Nephron (organoid): ENCODE data around the gene SRSF1.

Experiments used
- H3K27ac Mint-ChIP-seq, 3 experiments: 2 replicates each; pipeline ENCODE4 v1.8.0; 2020; ENCODE audit warnings: mixed read lengths in 3 of 3, mild to moderate bottlenecking in 2 of 3, moderate library complexity in 1 of 3
- H3K27me3 Mint-ChIP-seq: 2 replicates; pipeline ENCODE4 v1.8.0; 2021; ENCODE audit warnings: low read depth, mild to moderate bottlenecking, moderate library complexity, mixed read lengths
- H3K36me3 Mint-ChIP-seq: 2 replicates; pipeline ENCODE4 v1.8.0; 2020; ENCODE audit warnings: low read depth, mixed read lengths
- H3K4me1 Mint-ChIP-seq: 2 replicates; pipeline ENCODE4 v1.8.0; 2020; ENCODE audit warnings: mixed read lengths
- H3K4me3 Mint-ChIP-seq, 3 experiments: 2 replicates each; pipeline ENCODE4 v1.8.0; 2020; ENCODE audit warnings: mild to moderate bottlenecking in 3 of 3, mixed read lengths in 3 of 3, moderate library complexity in 2 of 3
- H3K9me3 Mint-ChIP-seq: 2 replicates; pipeline ENCODE4 v1.8.0; 2020; ENCODE audit warnings: mixed read lengths
- CTCF ChIP-seq, 3 experiments: fragments of 200-600 bp; sonication (generic); IDR thresholded peaks; one replicate each; pipeline ENCODE4 v1.5.0; 2021; ENCODE audit warnings: antibody characterized with exemption in 3 of 3; ENCODE audit not compliant: unreplicated experiment in 3 of 3

SRSF1 gene

GRCh38 chr17:57984936-57985674 lies 21.9 kb downstream of the SRSF1 start:
- H3K36me3 Mint-ChIP-seq, result peaks cover 23% of the 10 kb centered on the region
- H3K9me3 Mint-ChIP-seq, result no peaks in the 10 kb centered on the region
- TF ChIP-seq CTCF (IDR thresholded peaks at IDR 0.05; ENCODE audit: unreplicated experiment in 3 of 3), result no peak
- peak overlapping the region; percentile 71 to 74 (median 72) for H3K27ac Mint-ChIP-seq
- H3K4me1 Mint-ChIP-seq, result peaks cover 86% of the 10 kb centered on the region
- peak overlapping the region; percentile 78 to 86 (median 81) for H3K4me3 Mint-ChIP-seq
- no peaks in the 10 kb centered on the region for H3K27me3 Mint-ChIP-seq

- Mint-ChIP-seq H3K9me3 (no peaks in the 10 kb centered on the region), H3K4me3 (peak overlapping the region; percentile 78 to 86 (median 81)), H3K36me3 (peaks cover 27% of the 10 kb centered on the region), H3K27me3 (no peaks in the 10 kb centered on the region), H3K4me1 (peaks cover 78% of the 10 kb centered on the region), H3K27ac (peak overlapping the region; percentile 19 to 74 (median 54))
- TF ChIP-seq CTCF (IDR thresholded peaks at IDR 0.05; ENCODE audit: unreplicated experiment in 3 of 3), result no peak
Measured at GRCh38 chr17:57984261-57984890, 22.7 kb downstream of the SRSF1 start.

GRCh38 chr17:57983446-57983845 lies 23.6 kb downstream of the SRSF1 start:
- Mint-ChIP-seq H3K27ac (peak overlapping the region in 2 of 3 experiments; percentile 14 to 74), H3K4me3 (peak overlapping the region in 1 of 3 experiments; percentile 59), H3K9me3 (no peaks in the 10 kb centered on the region), H3K27me3 (no peaks in the 10 kb centered on the region), H3K4me1 (peaks cover 69% of the 10 kb centered on the region), H3K36me3 (peaks cover 34% of the 10 kb centered on the region)
- TF ChIP-seq CTCF (IDR thresholded peaks at IDR 0.05; ENCODE audit: unreplicated experiment in 3 of 3), result no peak

- H3K4me1 Mint-ChIP-seq, result peaks cover 69% of the 10 kb centered on the region
- H3K36me3 Mint-ChIP-seq, result peaks cover 42% of the 10 kb centered on the region
- no peak for TF ChIP-seq CTCF (IDR thresholded peaks at IDR 0.05; ENCODE audit: unreplicated experiment in 3 of 3)
- no peaks in the 10 kb centered on the region for H3K27me3 Mint-ChIP-seq
- no peaks in the 10 kb centered on the region for H3K9me3 Mint-ChIP-seq
- no peak overlapping the region for H3K27ac Mint-ChIP-seq
- peak overlapping the region in 1 of 3 experiments; percentile 59 for H3K4me3 Mint-ChIP-seq
Measured at GRCh38 chr17:57982452-57983170, 24.4 kb downstream of the SRSF1 start.

- Mint-ChIP-seq H3K4me1 (peaks cover 54% of the 10 kb centered on the region), H3K36me3 (peaks cover 59% of the 10 kb centered on the region)
Measured at GRCh38 chr17:57980522-57980921, 26.5 kb downstream of the SRSF1 start.

More at GRCh38 chr17:57980522-57980921, 26.5 kb downstream of the SRSF1 start:
- H3K27me3 Mint-ChIP-seq, result no peaks in the 10 kb centered on the region
- no peak overlapping the region for H3K4me3 Mint-ChIP-seq
- H3K9me3 Mint-ChIP-seq, result no peaks in the 10 kb centered on the region
- no peak for TF ChIP-seq CTCF (IDR thresholded peaks at IDR 0.05; ENCODE audit: unreplicated experiment in 3 of 3)
- H3K27ac Mint-ChIP-seq, result no peak overlapping the region
